GM12892 (cell line): ENCODE data around the gene ABCB6.
"Not testable (repeated sequence)": the region's sequence is repeated elsewhere in the genome, so short reads cannot be mapped to it uniquely, and the experiment has no call there.

Experiments
- DNase-seq: peaks from one replicate; pipeline ENCODE4 v3.0.0; 2011; ENCODE audit not compliant: insufficient read length
- FAIRE-seq: peaks from 2 replicates; lab custom pipeline; 2011; peaks lifted over from hg19 to GRCh38; lab: Jason Lieb, UNC
- POLR2A ChIP-seq: IDR thresholded peaks from 2 replicates; pipeline ENCODE4 v1.6.1; 2011; ENCODE audit warnings: low read depth, low read length, control low read depth
- POLR2AphosphoS5 ChIP-seq: IDR thresholded peaks from 2 replicates; pipeline ENCODE4 v1.6.1; 2011; ENCODE audit warnings: low read depth, low read length, control low read depth
- TAF1 ChIP-seq: IDR thresholded peaks from 2 replicates; pipeline ENCODE4 v1.6.1; 2011; ENCODE audit warnings: low read depth, mild to moderate bottlenecking, control low read depth, low read length, borderline replicate concordance

The ABCB6 gene

DNA sequence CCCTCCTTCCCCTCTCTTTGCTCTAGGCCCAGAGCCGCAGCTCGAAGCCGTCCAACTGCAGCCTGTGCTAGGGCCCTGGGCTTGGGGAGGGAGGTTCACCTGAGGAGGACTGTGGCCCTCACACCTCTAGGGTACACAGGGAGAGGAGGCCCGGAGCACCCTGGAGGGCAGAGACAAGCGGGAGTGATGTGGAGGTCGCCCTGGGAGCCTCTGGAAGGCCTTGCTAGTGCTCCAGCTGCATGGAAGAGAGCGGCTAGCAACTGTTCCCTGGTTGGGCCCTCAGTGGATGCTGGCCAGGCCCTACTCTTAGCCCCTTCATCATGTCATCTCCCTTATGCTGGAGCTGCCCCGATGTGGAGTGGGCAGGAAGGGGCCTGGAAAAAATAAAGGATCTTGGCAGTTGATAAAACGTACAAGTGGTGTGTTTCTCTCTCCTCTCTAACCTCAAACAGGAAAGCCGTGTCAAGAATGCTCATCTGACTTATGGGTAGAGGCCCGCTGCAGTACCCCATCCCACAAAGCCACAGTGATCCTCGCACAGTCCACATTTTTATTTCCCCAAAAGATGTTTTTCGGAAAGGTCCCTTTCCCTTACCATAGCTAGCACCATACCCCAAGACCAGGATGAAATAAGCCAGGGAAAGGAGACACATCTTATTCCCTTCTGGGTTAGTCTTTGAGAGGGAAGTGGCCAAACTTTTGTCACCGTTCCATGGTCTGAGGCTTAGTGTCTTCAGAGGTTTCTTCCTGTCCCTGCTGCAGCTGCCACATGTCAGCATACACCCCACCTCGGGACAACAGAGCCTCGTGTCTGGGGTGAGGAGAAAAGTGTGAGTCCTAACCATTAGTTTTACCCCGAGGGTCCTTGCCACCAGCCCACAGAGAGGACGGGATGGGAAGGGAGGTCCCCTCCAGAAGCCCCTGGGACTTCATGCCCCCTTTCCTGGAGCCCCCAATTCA lies 9.2 kb downstream of the ABCB6 start:
- FAIRE-seq (no peak), DNase-seq (no peak)
- TF ChIP-seq POLR2A (no peak), POLR2AphosphoS5 (no peak)

DNA sequence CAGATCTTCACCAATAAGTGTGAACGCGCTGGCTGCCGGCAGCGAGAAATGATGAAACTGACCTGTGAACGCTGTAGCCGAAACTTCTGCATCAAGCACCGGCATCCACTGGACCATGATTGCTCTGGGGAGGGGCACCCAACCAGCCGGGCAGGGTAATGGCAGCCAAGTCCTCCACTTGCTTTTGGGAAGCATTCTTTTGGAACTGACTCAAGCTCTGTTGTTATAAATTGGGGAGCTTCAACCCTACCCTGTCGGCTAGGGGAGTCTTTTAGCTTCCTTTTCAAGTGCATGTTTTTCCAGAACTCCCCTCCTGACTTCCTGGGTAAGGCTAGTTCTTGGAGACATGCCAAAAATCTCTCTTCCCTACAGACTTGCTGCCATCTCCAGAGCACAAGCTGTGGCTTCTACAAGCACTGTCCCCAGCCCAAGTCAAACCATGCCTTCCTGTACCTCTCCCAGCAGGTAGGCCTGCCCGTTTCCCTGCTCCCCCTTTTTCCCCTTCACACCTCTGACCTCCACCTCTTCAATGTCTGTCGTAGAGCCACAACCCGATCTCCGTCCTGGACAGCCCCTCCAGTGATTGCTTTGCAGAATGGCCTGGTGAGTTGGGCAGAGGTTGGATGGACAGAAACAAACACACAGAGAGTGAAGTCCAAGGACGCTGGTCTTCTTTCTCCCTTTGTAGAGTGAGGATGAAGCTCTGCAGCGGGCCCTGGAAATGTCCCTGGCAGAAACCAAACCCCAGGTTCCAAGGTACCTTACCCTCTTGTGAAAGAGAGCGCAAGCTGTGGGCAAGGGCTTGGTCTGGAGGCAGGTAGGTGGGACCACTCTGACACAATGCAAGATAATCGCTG lies 10.6 kb downstream of the ABCB6 start:
- TF ChIP-seq TAF1 (no peak), POLR2A (no peak), POLR2AphosphoS5 (no peak)
- no peak for FAIRE-seq
- DNase-seq = no peak

DNA sequence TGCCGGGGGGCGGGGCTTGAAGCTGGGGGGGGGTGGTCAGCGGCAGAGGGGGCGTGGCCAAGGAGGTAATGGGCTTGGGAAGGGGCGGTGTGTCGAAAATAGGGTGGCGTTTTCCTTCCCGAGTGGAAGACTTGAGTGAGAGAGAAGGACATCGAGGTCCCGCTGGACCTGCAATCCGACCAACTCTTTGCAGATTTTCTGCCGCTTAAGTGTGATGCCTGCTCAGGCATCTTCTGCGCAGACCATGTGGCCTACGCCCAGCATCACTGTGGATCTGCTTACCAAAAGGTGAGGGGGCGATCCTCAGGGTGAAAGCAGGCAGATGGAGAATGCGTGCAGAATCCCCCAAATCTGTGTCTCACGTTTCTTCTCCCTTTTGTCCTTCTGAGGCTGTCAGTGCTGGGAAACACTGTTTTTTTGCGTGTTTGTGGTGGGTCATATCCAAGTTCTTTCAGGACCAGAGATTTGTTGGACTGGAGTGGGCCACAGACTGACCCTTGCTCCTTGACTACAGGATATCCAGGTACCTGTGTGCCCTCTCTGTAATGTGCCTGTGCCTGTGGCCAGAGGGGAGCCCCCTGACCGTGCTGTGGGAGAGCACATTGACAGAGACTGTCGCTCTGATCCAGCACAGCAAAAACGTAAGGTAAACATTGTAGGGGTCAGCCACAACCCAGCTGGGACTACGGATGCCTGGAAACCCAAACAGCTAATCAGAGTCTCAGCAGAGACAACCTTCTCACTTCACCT lies 11.4 kb downstream of the ABCB6 start:
- DNase-seq = no peak
- TF ChIP-seq POLR2AphosphoS5 = no peak
- TF ChIP-seq TAF1 = no peak
- TF ChIP-seq POLR2A = no peak
- FAIRE-seq = peak; percentile 27

DNA sequence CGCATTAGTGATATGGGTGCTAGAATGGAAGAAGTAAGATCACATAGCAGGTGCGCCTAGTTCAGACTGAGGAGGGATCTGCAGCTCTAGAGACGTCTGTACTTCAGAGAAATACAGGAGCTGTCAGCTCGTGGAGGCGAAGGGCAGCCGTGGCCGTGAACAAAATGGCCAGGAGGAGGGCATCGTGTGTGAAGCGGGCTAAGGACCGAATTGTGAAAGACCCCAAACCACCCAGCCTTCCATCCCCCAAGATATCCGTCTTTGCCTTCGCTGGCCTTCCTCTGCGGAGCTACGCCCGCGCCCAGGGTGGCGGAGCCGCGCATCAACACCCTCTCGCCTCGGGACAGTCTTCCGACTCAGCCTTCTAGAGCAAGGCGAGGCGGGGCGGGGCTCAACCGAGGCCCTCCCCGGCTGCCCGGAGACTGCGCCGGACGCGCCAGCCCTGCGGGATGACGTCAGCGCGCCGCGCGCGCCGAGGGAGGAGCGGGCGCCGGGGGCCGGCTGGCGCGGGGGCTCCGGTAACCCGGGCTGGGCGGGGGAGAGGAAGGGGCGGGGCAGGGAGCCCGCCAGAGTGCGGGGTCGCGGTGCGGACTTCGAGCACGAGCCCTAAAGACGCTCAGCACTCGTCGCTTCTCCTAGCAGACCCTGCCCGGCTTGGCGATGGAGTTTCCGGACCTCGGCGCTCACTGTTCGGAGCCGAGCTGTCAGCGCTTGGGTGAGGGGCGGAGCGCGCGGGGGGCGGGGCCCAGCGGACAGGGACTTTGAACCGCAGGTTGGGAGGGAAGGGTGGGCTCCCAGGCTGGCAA lies 12.2 kb downstream of the ABCB6 start, which contains the start of gene ZFAND2B:
TSS of gene ZFAND2B (plus strand) at position 455 of the 806 bp plus-strand sequence. CDS start at position 661, 206 bp downstream.
- TF ChIP-seq POLR2A (peak; percentile 98), POLR2AphosphoS5 (peak; percentile 95), TAF1 (peak; percentile 87)
- FAIRE-seq (peak; percentile 93), DNase-seq (peak; percentile 99)

DNA sequence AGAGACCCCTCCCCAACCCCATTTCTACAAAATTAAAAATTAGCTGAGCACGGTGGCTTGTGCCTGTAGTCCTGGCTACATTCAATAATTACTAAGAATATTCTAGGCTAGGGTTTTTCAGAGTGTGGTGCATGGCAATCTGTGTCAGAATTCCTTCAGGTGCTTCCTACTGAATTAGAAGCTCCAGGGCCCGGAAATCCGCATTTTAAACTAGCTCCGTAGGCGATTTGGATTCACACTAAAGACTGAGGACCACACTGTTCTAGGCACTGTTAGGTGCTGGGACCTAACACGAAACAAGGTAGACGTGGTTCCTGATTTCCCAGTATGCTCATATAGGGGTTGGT lies 12.8 kb downstream of the ABCB6 start:
- TF ChIP-seq POLR2A (no peak), POLR2AphosphoS5 (no peak), TAF1 (no peak)
- FAIRE-seq (no peak), DNase-seq (no peak)

DNA sequence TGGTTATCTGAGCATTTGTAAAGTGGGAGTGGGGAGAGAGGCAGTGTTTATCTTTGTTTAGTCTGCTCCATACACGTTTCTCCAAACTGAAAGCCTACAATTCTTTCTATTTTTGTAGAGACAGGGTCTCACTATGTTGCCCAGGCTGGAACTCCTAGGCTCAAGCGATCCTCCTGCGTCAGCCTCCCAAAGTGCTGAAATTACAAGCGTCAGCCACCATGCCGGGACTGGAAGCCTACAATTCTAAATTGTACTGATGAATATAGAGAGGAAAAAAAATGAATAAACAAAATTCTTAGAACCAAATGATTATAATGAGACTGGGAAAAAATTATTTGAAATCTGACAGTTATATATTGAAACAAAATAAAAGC lies 13.6 kb downstream of the ABCB6 start:
- TF ChIP-seq POLR2AphosphoS5 (no peak), POLR2A (no peak), TAF1 (no peak)
- no peak for FAIRE-seq
- no peak for DNase-seq

DNA sequence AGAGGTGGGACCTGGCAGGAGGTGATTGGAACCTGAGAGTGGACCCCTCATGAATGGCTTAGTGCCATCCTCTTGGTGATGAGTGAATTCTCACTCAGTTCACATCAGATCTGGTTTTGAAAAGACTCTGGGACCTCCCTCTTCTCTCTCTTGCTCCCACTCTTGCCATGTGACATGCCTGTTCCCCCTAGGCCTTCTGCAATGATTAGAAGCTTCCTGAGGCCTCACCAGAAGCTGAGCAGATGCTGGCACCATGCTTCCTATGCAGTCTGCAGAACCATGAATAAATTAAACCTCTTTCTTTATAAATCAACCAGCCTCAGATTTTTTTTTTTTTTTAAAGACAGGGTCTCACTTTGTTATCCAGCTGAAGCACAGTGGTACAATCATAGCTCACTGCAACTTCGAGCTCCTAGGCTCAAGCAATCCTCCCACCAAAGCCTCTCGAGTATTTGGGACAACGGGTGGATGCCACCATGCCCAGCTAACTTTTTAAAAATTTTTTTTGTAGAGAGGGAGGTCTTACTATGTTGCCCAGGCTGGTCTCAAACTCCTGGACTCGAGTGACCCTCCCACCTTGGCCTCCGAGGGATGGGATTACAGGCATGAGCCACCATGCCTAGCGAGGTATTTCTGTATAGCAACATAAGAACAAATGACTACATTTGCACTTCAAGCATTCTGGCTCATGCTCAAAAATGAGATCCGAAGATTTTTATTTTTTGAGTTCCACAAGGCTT lies 14.2 kb downstream of the ABCB6 start:
- DNase-seq (no peak), FAIRE-seq (no peak)
- TF ChIP-seq POLR2AphosphoS5 (no peak), TAF1 (no peak), POLR2A (no peak)

DNA sequence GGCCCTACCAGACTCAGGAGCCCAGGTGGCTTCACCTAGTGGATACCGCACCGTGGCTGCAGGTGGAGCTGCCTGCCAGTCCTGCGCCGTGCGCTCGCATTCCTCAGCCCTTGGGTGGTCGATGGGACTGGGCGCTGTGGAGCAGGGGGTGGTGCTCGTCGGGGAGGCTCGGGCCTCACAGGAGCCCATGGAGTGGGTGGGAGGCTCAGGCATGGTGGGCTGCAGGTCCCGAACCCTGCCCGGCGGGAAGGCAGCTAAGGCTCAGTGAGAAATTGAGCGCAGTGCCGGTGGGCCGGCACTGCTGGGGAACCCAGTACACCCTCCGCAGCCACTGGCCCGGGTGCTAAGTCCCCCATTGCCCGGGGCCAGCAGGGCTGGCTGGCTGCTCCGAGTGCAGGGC lies 17.4 kb downstream of the ABCB6 start:
- FAIRE-seq, DNase-seq: not testable (repeated sequence)

DNA sequence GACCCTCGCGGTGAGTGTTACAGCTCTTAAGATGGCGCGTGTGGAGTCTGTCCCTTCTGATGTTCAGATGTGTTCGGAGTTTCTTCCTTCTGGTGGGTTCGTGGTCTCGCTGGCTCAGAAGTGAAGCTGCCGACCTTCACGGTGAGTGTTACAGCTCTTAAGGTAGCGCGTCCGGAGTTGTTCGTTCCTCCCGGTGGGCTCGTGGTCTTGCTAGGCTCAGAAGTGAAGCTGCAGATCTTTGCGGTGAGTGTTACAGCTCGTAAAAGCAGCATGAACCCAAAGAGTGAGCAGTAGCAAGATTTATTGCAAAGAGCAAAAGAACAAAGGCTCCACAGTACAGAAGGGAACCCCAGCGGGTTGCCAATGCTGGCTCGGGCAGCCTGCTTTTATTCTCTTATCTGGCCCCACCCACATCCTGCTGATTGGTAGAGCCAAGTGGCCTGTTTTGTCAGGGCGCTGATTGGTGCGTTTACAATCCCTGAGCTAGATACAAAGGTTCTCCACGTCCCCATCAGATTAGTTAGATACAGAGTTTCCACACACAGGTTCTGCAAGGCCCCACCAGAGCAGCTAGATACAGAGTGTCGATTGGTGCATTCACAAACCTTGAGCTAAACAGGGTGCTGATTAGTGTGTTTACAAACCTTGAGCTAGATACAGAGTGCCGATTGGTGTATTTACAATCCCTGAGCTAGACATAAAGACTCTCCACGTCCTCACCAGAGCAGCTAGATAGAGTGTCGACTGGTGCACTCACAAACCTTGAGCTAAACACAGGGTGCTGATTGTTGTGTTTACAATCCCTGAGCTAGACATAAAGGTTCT lies 18.0 kb downstream of the ABCB6 start:
- DNase-seq, FAIRE-seq: not testable (repeated sequence)
